Upper lobe of left lung (tissue), 6 donors: ENCODE data around the gene GATC. TPM values are rescaled to one million over a fixed set of nuclear protein-coding genes. Genes with fewer than 3 reads are reported as not detected.

ENCODE experiments used
- ATAC-seq, 2 donors: fragments of 200-7000 bp; cut with Tn5 transposase; one replicate each; pipeline ENCODE4 v1.9.1; 2022; ENCODE audit warnings: mild to moderate bottlenecking in 2 of 2, moderate library complexity in 2 of 2; ENCODE audit not compliant: low FRiP score in 2 of 2
- DNase-seq, 2 donors: peaks; one replicate each; pipeline ENCODE4 v3.0.0-alpha.2; 2019 to 2020
- H3K27ac ChIP-seq, 4 donors: fragments of 200-600 bp; sonication (generic); one replicate each; pipeline ENCODE4 v1.5.1; 2016 to 2019
- H3K27me3 ChIP-seq, 4 donors: fragments of 200-600 bp; sonication (generic); one replicate each; pipeline ENCODE4 v1.5.1; 2017 to 2019
- H3K36me3 ChIP-seq, 4 donors: fragments of 200-600 bp; sonication (generic); one replicate each; pipeline ENCODE4 v1.5.1; 2016 to 2019
- H3K4me1 ChIP-seq, 4 donors: fragments of 200-600 bp; sonication (generic); one replicate each; pipeline ENCODE4 v1.5.1; 2018 to 2019
- H3K4me3 ChIP-seq, 4 donors: fragments of 200-600 bp; sonication (generic); one replicate each; pipeline ENCODE4 v1.5.1; 2017 to 2019; ENCODE audit warnings: mild to moderate bottlenecking in 2 of 4, moderate library complexity in 1 of 4
- H3K9me3 ChIP-seq, 4 donors: fragments of 200-600 bp; sonication (generic); one replicate each; pipeline ENCODE4 v1.5.1; 2018 to 2019
- CTCF ChIP-seq, 6 experiments: fragments of 450-650 bp in 4 of 6; fragments of 200-600 bp in 2 of 6; sonication (generic) in 2 of 6; IDR thresholded peaks; one replicate each; pipeline ENCODE4 v1.5.1; 2016 to 2019; ENCODE audit warnings: antibody characterized with exemption in 6 of 6
- EP300 ChIP-seq, 4 donors: sonication (generic); formaldehyde crosslinking; IDR thresholded peaks; one replicate each; pipeline ENCODE4 v1.5.1; 2017; ENCODE audit warnings: antibody characterized with exemption in 4 of 4, control low read depth in 2 of 4
- POLR2A ChIP-seq, 4 donors: fragments of 450-650 bp; IDR thresholded peaks; one replicate each; pipeline ENCODE4 v1.5.1; 2016 to 2017; ENCODE audit warnings: antibody characterized with exemption in 4 of 4, mild to moderate bottlenecking in 2 of 4
- POLR2AphosphoS5 ChIP-seq, 2 donors: sonication (generic); formaldehyde crosslinking; IDR thresholded peaks; one replicate each; pipeline ENCODE4 v1.5.1; 2017; ENCODE audit warnings: antibody characterized with exemption in 2 of 2
- WGBS, 2 donors: methylation state at CpG; one replicate each; pipeline ENCODE4 v1.1.5; 2017 to 2018; 5-methylcytosine and 5-hydroxymethylcytosine counted together
- total RNA-seq, 6 donors: library from RNA; depleted of rRNA in 4 of 6; stranded (reverse); fragments of >200 nt in 4 of 6; gene quantifications; one replicate each; pipeline versions ENCODE4 v1.1.0 to v1.2.1, GENCODE V29; 2016 to 2021
- donor health status: DM: no; HTN: no; CAD: no; lungs with moderate emphysema.
- donor health status: DM: no; HTN: yes; CAD: no; lungs with severe emphysema.

The GATC gene
- total RNA-seq, 6 donors from 2014 or later: 11.8 to 35.6 (median 22.5) TPM

- Histone ChIP-seq H3K27ac (peak within 1 kb of the TSS; percentile 93 to 98 (median 95)), H3K9me3 (no peaks in the 10 kb centered on the region), H3K4me3 (peak within 1 kb of the TSS; percentile 64 to 93 (median 88)), H3K36me3 (peaks cover 8 to 29% (median 16%) of the 10 kb centered on the region in 4 donors), H3K4me1 (peaks cover 24 to 38% (median 30%) of the 10 kb centered on the region in 4 donors), H3K27me3 (no peaks in the 10 kb centered on the region)
- ATAC-seq (peak; percentile 96 to 97), DNase-seq (peak; percentile 97 to 100)
- TF ChIP-seq POLR2A (IDR thresholded peaks at IDR 0.05) (peak in 3 of 4 donors; percentile 70 to 85 (median 85)), CTCF (IDR thresholded peaks at IDR 0.05) (peak; percentile 85 to 98 (median 97)), EP300 (IDR thresholded peaks at IDR 0.05) (peak in 1 of 4 donors; percentile 46), POLR2AphosphoS5 (IDR thresholded peaks at IDR 0.05) (peak; percentile 86 to 92)
- WGBS, 2 donors: 0 to 4% methylated on average over 18 to 29 of the region's 88 CpGs
Observed at GRCh38 chr12:120469450-120470149, 23.4 kb downstream of the GATC start, which contains the start of gene SRSF9. TSS of gene SRSF9 (minus strand) at chr12:120469748. CDS start at chr12:120469609, 139 bp downstream.

- Histone ChIP-seq H3K36me3 (peaks cover 1 to 23% (median 9%) of the 10 kb centered on the region in 4 donors), H3K4me1 (peaks cover 24 to 38% (median 30%) of the 10 kb centered on the region in 4 donors), H3K4me3 (peak overlapping the region; percentile 64 to 93 (median 80)), H3K27me3 (no peaks in the 10 kb centered on the region), H3K27ac (peak overlapping the region; percentile 93 to 98 (median 95)), H3K9me3 (no peaks in the 10 kb centered on the region)
- DNase-seq: peak in 1 of 2 donors; percentile 63
- TF ChIP-seq EP300 (IDR thresholded peaks at IDR 0.05) (no peak), CTCF (IDR thresholded peaks at IDR 0.05) (no peak), POLR2A (IDR thresholded peaks at IDR 0.05) (no peak), POLR2AphosphoS5 (IDR thresholded peaks at IDR 0.05) (no peak)
- ATAC-seq: peak; percentile 19 to 30
- 73 to 76% methylated on average over 23 to 26 of the region's 26 CpGs for WGBS, 2 donors
Observed at GRCh38 chr12:120470150-120470784, 24.0 kb downstream of the GATC start.

- DNase-seq (no peak), ATAC-seq (no peak)
- Histone ChIP-seq H3K4me1 (peaks cover 10 to 20% (median 18%) of the 10 kb centered on the region in 4 donors), H3K4me3 (no peak overlapping the region), H3K36me3 (peaks cover 0 to under 1% (median 0%) of the 10 kb centered on the region in 4 donors), H3K27me3 (no peaks in the 10 kb centered on the region), H3K9me3 (no peaks in the 10 kb centered on the region), H3K27ac (no peak overlapping the region)
- TF ChIP-seq EP300 (IDR thresholded peaks at IDR 0.05): no peak
- no peak for TF ChIP-seq POLR2AphosphoS5 (IDR thresholded peaks at IDR 0.05)
- no peak for TF ChIP-seq CTCF (IDR thresholded peaks at IDR 0.05)
- no peak for TF ChIP-seq POLR2A (IDR thresholded peaks at IDR 0.05)
Observed at GRCh38 chr12:120472521-120472920, 26.3 kb downstream of the GATC start.

GRCh38 chr12:120473807-120474615 is 27.8 kb downstream of the GATC start:
- Histone ChIP-seq H3K4me3 (no peak overlapping the region), H3K27me3 (no peaks in the 10 kb centered on the region), H3K27ac (no peak overlapping the region), H3K9me3 (no peaks in the 10 kb centered on the region), H3K4me1 (peaks cover 8 to 11% (median 10%) of the 10 kb centered on the region in 4 donors), H3K36me3 (no peaks in the 10 kb centered on the region)
- WGBS, 2 donors: 75 to 77% methylated on average over 6 of the region's 6 CpGs
- DNase-seq (no peak), ATAC-seq (no peak)
- TF ChIP-seq POLR2A (IDR thresholded peaks at IDR 0.05) (no peak), CTCF (IDR thresholded peaks at IDR 0.05) (no peak), EP300 (IDR thresholded peaks at IDR 0.05) (no peak), POLR2AphosphoS5 (IDR thresholded peaks at IDR 0.05) (no peak)
